GM21360 (cell line): ENCODE data around the gene SLC7A1.
"Not testable (repeated sequence)": the region's sequence is repeated elsewhere in the genome, so short reads cannot be mapped to it uniquely, and the experiment has no call there.

Experiments used
- ATAC-seq: cut with Tn5 transposase; IDR thresholded peaks from one replicate; pipeline ENCODE4 v1.9.1; 2021; ENCODE audit warnings: mild to moderate bottlenecking, moderate library complexity; ENCODE audit not compliant: unreplicated experiment

The SLC7A1 gene

GRCh38 chr13:29595380-29596063 lies at the start of gene SLC7A1:
Gene SLC7A1 (minus strand): TSS chr13:29595688. CDS start chr13:29536188, 59,500 bp downstream.
- peak; percentile 84 for ATAC-seq

- ATAC-seq, result no peak
Measured at GRCh38 chr13:29640665-29641064, 45.2 kb upstream of the SLC7A1 start.

GRCh38 chr13:29636831-29637230 lies 41.3 kb upstream of the SLC7A1 start:
- ATAC-seq, result not testable (repeated sequence)

- no peak for ATAC-seq
Measured at GRCh38 chr13:29624997-29625396, 29.5 kb upstream of the SLC7A1 start.

- no peak for ATAC-seq
Measured at GRCh38 chr13:29621841-29622240, 26.4 kb upstream of the SLC7A1 start.

- no peak for ATAC-seq
Measured at GRCh38 chr13:29621051-29621800, 25.7 kb upstream of the SLC7A1 start.

GRCh38 chr13:29619995-29620394 lies 24.5 kb upstream of the SLC7A1 start:
- ATAC-seq, result no peak

GRCh38 chr13:29613101-29613500 lies 17.6 kb upstream of the SLC7A1 start:
- ATAC-seq, result no peak

- no peak for ATAC-seq
Measured at GRCh38 chr13:29607465-29607864, 12.0 kb upstream of the SLC7A1 start.

GRCh38 chr13:29605860-29606526 lies 10.5 kb upstream of the SLC7A1 start:
- no peak for ATAC-seq

GRCh38 chr13:29598321-29598720 lies 2.8 kb upstream of the SLC7A1 start:
- ATAC-seq, result no peak

GRCh38 chr13:29597706-29598105 lies 2.2 kb upstream of the SLC7A1 start:
- ATAC-seq, result no peak

GRCh38 chr13:29597246-29597645 lies 1.8 kb upstream of the SLC7A1 start:
- ATAC-seq, result no peak

GRCh38 chr13:29596064-29596418 lies 553 bp upstream of the SLC7A1 start:
- no peak for ATAC-seq

GRCh38 chr13:29594710-29595379 lies 643 bp downstream of the SLC7A1 start:
- peak; percentile 32 for ATAC-seq

- ATAC-seq, result peak; percentile 23
Measured at GRCh38 chr13:29594303-29594709, 1.2 kb downstream of the SLC7A1 start.

GRCh38 chr13:29593605-29594297 lies 1.7 kb downstream of the SLC7A1 start:
- ATAC-seq, result no peak

GRCh38 chr13:29591310-29591709 lies 4.2 kb downstream of the SLC7A1 start:
- ATAC-seq, result no peak

- no peak for ATAC-seq
Measured at GRCh38 chr13:29589967-29590366, 5.5 kb downstream of the SLC7A1 start.

GRCh38 chr13:29589234-29589633 lies 6.3 kb downstream of the SLC7A1 start:
- no peak for ATAC-seq

- no peak for ATAC-seq
Measured at GRCh38 chr13:29587645-29588044, 7.8 kb downstream of the SLC7A1 start.
